ENCODE results near the gene SLC25A39. TPM values are rescaled to one million over a fixed set of nuclear protein-coding genes. Genes with fewer than 3 reads are reported as not detected.

SLC25A39 gene
- total and polyA plus RNA-seq, 2 of the 13 experiments (the other 11 are each of a cell fraction or from before 2014, with no cell fraction given), result 144 to 151 TPM

- TF ChIP-seq ZNF318 (CRISPR knock-in tag; IDR thresholded peaks at IDR 0.05) (peak; percentile 13; the same call in 1 of the 2 replicates), ARID2 (CRISPR knock-in tag; IDR thresholded peaks at IDR 0.05; ENCODE audit: borderline replicate concordance) (peak; percentile 78; the same call in 1 of the 2 replicates), RFXANK (CRISPR knock-in tag; IDR thresholded peaks at IDR 0.05) (no peak), KDM5B (CRISPR knock-in tag; IDR thresholded peaks at IDR 0.05; ENCODE audit: borderline replicate concordance) (peak; percentile 3; the same call in 1 of the 2 replicates), ZNF44 (CRISPR knock-in tag; IDR thresholded peaks at IDR 0.05) (peak; percentile 70; the same call in 1 of the 2 replicates), HNRNPUL1 (IDR thresholded peaks at IDR 0.05; ENCODE audit: low read depth, low read length) (no peak), ZNF598 (CRISPR knock-in tag; IDR thresholded peaks at IDR 0.05; ENCODE audit: borderline replicate concordance) (peak; percentile 20; the same call in 1 of the 2 replicates), PPARG (CRISPR knock-in tag; conservative IDR thresholded peaks at IDR 0.05) (0 out of 2 replicates have a peak, but pooled peaks have one; percentile 7), BORCS8-MEF2B (CRISPR knock-in tag; IDR thresholded peaks at IDR 0.05) (peak; percentile 46; the same call in 1 of the 2 replicates), HNRNPLL (IDR thresholded peaks at IDR 0.05; ENCODE audit: low read depth, low read length, poor library complexity, severe bottlenecking) (peak; percentile 74), ZNF432 (CRISPR knock-in tag; IDR thresholded peaks at IDR 0.05; ENCODE audit: borderline replicate concordance) (no peak), ZBTB20 (CRISPR knock-in tag; IDR thresholded peaks at IDR 0.05; ENCODE audit: borderline replicate concordance, low read depth) (peak; percentile 15; the same call in 1 of the 2 replicates), TOE1 (CRISPR knock-in tag; IDR thresholded peaks at IDR 0.05) (no peak), PAX8 (CRISPR knock-in tag; IDR thresholded peaks at IDR 0.05; ENCODE audit: borderline replicate concordance) (0 out of 2 replicates have a peak, but pooled peaks have one; percentile 38), RBM39 (IDR thresholded peaks at IDR 0.05; ENCODE audit: low read depth, low read length, poor library complexity, severe bottlenecking) (peak; percentile 74), ZNF24 (IDR thresholded peaks at IDR 0.05) (no peak)
- TF ChIP-seq, protein P1, sequence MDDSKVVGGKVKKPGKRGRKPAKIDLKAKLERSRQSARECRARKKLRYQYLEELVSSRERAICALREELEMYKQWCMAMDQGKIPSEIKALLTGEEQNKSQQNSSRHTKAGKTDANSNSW (CRISPR knock-in tag; IDR thresholded peaks at IDR 0.05; ENCODE audit: borderline replicate concordance), result no peak
- TF ChIP-seq, protein P2, sequence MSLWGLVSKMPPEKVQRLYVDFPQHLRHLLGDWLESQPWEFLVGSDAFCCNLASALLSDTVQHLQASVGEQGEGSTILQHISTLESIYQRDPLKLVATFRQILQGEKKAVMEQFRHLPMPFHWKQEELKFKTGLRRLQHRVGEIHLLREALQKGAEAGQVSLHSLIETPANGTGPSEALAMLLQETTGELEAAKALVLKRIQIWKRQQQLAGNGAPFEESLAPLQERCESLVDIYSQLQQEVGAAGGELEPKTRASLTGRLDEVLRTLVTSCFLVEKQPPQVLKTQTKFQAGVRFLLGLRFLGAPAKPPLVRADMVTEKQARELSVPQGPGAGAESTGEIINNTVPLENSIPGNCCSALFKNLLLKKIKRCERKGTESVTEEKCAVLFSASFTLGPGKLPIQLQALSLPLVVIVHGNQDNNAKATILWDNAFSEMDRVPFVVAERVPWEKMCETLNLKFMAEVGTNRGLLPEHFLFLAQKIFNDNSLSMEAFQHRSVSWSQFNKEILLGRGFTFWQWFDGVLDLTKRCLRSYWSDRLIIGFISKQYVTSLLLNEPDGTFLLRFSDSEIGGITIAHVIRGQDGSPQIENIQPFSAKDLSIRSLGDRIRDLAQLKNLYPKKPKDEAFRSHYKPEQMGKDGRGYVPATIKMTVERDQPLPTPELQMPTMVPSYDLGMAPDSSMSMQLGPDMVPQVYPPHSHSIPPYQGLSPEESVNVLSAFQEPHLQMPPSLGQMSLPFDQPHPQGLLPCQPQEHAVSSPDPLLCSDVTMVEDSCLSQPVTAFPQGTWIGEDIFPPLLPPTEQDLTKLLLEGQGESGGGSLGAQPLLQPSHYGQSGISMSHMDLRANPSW (CRISPR knock-in tag; IDR thresholded peaks at IDR 0.05; ENCODE audit: borderline replicate concordance), result peak; percentile 43; the same call in 1 of the 2 replicates
Observed at GRCh38 chr17:44345454-44346026, 20.9 kb upstream of the SLC25A39 start (continued).
